Duodenal mucosa (tissue), 2 donors: Measurements from ENCODE around the gene LTBP2.

Experiments used
- H3K27ac ChIP-seq: one replicate; pipeline ENCODE4 v1.7.0; 2013; ENCODE audit warnings: low read depth, low read length
- H3K27me3 ChIP-seq, 2 donors: one replicate each; pipeline ENCODE4 v1.7.0; 2013; ENCODE audit warnings: low read length in 2 of 2, control low read depth in 1 of 2; ENCODE audit not compliant: insufficient read depth in 2 of 2, control insufficient read depth in 1 of 2
- H3K36me3 ChIP-seq, 2 donors: one replicate each; pipeline ENCODE4 v1.7.0; 2013; ENCODE audit warnings: low read length in 2 of 2, control low read depth in 1 of 2; ENCODE audit not compliant: insufficient read depth in 2 of 2, control insufficient read depth in 1 of 2
- H3K4me1 ChIP-seq, 2 donors: one replicate each; pipeline ENCODE4 v1.7.0; 2013; ENCODE audit warnings: low read length in 2 of 2, control low read depth in 1 of 2; ENCODE audit not compliant: insufficient read depth in 2 of 2, control insufficient read depth in 1 of 2
- H3K4me3 ChIP-seq, 2 donors: one replicate each; pipeline ENCODE4 v1.7.0; 2013; ENCODE audit warnings: low read length in 2 of 2, low read depth in 1 of 2
- H3K9ac ChIP-seq, 2 donors: one replicate each; pipeline ENCODE4 v1.7.0; 2013; ENCODE audit warnings: low read length in 2 of 2, low read depth in 1 of 2
- H3K9me3 ChIP-seq, 2 donors: one replicate each; pipeline ENCODE4 v1.7.0; 2013; ENCODE audit warnings: low read length in 2 of 2, control low read depth in 1 of 2; ENCODE audit not compliant: control insufficient read depth in 1 of 2

The LTBP2 gene

DNA sequence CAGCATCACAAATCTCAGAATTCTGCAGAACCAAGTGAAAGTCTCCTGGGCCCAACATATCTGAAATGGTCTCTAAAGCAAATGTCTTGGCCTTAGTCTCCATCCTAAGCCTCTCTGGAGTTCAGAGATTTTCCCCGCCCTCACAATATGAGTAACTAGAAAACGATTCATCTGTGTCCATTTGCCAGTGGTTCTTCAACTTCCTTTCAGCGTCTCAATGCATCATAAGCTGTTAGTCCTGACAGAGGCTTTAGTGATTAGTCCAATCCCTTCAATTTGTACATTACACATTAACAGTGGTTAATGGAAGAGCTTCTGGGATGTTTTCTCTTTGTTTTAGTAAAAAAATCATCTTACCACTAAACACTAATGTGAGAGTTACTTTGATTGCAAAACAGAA is 136.4 kb downstream of the LTBP2 start:
- Histone ChIP-seq H3K4me3 (no peak overlapping the region), H3K9me3 (no peaks in the 10 kb centered on the region), H3K4me1 (no peaks in the 10 kb centered on the region), H3K27ac (no peak overlapping the region), H3K36me3 (peaks cover 6 to 31% of the 10 kb centered on the region in 2 donors), H3K9ac (no peak overlapping the region), H3K27me3 (no peaks in the 10 kb centered on the region)

DNA sequence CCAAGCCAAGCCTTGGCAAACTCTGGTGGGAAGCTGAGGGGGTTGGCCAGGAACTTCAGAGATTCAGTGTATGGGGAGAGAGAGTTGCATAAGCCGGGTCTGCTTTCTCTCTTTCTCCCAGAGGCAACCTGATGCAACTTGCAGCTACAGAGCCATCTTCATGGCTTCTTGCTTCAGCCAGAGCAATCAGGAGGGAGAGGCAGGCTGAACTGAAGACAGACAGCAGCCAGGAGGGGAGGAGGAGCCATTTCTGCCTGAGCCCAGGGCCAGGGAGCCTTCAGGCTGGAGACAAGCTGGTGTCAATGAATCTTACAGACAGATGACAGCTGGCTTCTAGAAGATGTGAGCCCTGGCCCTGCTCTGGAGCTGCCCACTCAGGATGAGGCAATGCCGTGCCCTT is 137.7 kb downstream of the LTBP2 start:
- no peak overlapping the region for H3K4me3 ChIP-seq
- H3K27ac ChIP-seq: no peak overlapping the region
- no peaks in the 10 kb centered on the region for H3K4me1 ChIP-seq
- no peaks in the 10 kb centered on the region for H3K27me3 ChIP-seq
- no peak overlapping the region for H3K9ac ChIP-seq
- H3K9me3 ChIP-seq: no peaks in the 10 kb centered on the region
- peaks cover 0 to 28% of the 10 kb centered on the region in 2 donors for H3K36me3 ChIP-seq

DNA sequence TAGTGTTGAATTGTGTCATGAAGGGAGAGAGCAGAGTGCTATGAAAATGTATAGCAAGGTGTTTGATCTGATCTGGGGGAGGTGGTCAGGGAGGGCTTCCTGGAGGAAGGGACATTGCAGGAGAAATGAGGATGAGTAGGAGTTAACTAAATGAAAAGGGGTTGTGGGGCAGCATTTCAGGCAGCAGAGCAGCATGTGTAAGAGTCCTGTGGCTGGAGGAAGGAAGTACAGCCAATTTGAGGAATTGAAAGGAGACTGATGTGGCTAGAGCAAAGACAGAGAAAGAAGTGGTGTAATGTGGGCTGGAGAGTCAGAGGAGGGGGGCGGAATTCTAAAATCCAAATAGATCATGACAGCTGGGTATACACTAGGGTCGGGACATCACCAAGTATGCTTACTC is 139.4 kb downstream of the LTBP2 start:
- no peaks in the 10 kb centered on the region for H3K27me3 ChIP-seq
- H3K4me3 ChIP-seq: no peak overlapping the region
- H3K27ac ChIP-seq: no peak overlapping the region
- H3K9ac ChIP-seq: no peak overlapping the region
- peaks cover 0 to 18% of the 10 kb centered on the region in 2 donors for H3K36me3 ChIP-seq
- H3K9me3 ChIP-seq: no peaks in the 10 kb centered on the region
- no peaks in the 10 kb centered on the region for H3K4me1 ChIP-seq

DNA sequence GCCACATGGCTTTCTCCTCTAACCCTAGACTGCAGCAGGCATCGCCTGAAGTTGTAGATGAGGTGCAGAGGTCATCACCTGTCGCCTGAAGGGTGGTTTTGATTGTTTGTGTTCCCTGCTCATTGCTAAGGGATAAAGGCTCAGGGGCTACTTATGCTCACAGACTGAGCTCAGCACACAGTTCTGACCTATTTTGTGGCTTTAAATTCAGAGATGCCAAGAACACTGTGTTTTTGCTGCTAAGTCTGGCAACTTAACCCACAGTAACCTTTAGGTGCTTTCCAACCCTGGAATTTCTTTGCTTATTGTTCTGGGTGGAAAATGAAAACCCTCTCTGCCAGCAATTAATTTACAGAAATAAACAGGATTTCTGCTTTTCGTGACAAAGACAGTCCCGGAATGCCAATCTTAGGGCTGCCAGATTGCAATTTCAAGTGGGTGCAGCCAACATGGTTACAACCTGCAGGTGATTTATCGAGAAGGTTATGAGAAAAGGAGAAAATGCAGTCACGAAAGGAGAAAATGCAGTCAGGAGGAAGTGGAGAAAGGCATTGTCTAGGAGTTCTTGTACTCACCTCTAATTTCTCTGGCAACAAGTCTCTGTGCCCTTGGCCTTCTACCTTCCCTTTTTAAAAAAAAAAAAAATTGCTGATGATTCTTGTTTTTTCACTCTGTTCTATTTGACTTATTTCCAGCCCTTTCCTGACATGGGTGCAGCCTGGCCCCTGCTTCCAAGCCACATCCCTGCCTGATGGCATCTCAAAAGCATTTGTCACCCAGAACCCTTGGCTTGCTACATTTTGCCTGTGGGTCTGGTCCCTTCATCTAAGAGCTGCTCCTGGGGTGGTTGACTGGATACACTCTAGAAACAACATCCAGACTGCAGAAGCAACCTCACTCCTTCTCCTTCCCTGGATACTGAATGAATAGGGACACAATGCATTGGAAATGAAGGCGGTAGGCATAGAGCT is 142.2 kb downstream of the LTBP2 start:
- Histone ChIP-seq H3K4me1 (no peaks in the 10 kb centered on the region), H3K9me3 (no peaks in the 10 kb centered on the region), H3K36me3 (peaks cover 0 to 7% of the 10 kb centered on the region in 2 donors), H3K9ac (no peak overlapping the region), H3K27me3 (no peaks in the 10 kb centered on the region), H3K4me3 (no peak overlapping the region), H3K27ac (no peak overlapping the region)

DNA sequence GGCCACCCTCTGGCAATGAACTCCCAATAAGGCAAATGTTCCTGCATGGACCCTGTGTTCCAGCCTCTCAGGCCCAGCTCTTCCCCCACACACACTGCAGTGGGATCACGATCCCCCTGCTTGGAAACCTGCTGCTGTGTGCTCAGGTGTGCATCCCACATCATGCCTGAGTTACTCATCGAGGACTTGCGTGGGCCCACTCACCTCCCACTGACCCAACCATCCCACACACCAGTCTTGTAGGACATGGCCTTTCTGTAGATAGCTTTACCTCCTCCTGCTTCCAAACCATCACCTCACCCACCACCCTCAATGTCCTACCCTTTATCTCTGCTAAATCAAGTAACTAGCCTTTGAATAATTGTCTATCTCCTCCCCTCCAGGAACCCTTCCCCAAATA is 143.5 kb downstream of the LTBP2 start:
- no peak overlapping the region for H3K9ac ChIP-seq
- no peak overlapping the region for H3K27ac ChIP-seq
- H3K27me3 ChIP-seq: no peaks in the 10 kb centered on the region
- H3K9me3 ChIP-seq: no peaks in the 10 kb centered on the region
- no peaks in the 10 kb centered on the region for H3K4me1 ChIP-seq
- no peak overlapping the region for H3K4me3 ChIP-seq
- peaks cover 0 to 6% of the 10 kb centered on the region in 2 donors for H3K36me3 ChIP-seq

DNA sequence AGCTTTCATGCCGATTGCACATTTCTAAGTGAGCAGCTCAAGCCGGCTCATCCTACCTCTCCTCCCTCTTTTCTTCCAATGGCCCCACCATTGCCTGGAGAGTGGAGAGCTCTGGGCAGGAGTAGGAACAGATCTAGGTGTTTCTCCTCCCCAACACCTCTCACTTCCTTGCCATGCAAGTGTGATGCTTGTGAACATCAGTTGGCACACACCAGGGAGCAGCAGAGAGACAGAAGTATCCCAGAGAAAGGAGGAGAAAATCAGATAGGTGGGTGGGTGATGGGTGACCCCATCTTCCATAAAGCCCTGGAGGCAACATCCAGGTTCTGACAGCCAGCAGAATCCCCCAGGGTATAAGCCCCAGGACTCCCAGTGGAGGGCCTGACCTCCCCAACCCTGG is 146.7 kb downstream of the LTBP2 start:
- Histone ChIP-seq H3K9me3 (no peaks in the 10 kb centered on the region), H3K27ac (no peak overlapping the region), H3K36me3 (no peaks in the 10 kb centered on the region), H3K9ac (no peak overlapping the region), H3K4me1 (no peaks in the 10 kb centered on the region), H3K4me3 (no peak overlapping the region), H3K27me3 (no peaks in the 10 kb centered on the region)

DNA sequence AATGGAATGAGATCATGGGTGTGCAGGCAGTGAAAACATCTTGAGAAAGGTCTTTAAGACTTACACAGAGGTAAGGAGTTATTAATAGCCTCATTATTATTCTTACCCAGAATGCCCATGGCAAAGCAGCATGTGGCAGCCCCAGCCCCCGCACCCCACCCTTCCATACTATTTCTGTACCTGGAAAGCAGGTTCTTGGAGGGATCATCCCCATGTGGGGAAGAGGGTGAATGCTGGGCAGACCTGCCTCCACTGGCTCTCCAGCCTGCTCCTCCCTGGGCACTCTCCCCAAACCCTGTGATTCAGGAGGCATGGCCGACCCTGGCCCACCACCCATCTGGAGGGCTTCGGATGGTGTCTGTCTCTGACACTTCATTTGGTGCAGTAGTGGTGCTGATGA is 147.3 kb downstream of the LTBP2 start:
- no peak overlapping the region for H3K4me3 ChIP-seq
- H3K27me3 ChIP-seq: no peaks in the 10 kb centered on the region
- no peak overlapping the region for H3K9ac ChIP-seq
- no peak overlapping the region for H3K27ac ChIP-seq
- no peaks in the 10 kb centered on the region for H3K36me3 ChIP-seq
- no peaks in the 10 kb centered on the region for H3K9me3 ChIP-seq
- H3K4me1 ChIP-seq: no peaks in the 10 kb centered on the region

DNA sequence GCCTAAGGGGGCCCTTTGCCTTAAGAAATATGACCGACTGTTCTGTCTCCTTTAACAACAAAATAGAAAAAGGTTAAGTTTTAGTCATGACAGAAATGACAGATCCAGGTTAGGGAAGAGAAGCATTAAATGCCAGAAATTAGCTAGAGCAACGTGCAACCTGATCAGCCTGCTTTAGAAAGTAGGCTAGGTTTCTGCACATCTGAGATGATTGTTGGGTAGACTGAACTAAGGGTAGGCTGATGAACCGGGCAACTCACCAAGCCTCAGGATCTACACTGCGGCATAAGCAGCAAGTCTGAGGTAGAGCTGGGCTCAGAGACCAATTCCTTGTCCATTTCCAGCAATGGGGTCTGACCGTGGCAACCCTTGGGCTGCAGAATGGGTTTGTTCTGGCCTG is 148.3 kb downstream of the LTBP2 start:
- no peaks in the 10 kb centered on the region for H3K9me3 ChIP-seq
- no peaks in the 10 kb centered on the region for H3K4me1 ChIP-seq
- H3K9ac ChIP-seq: no peak overlapping the region
- H3K27me3 ChIP-seq: no peaks in the 10 kb centered on the region
- no peaks in the 10 kb centered on the region for H3K36me3 ChIP-seq
- no peak overlapping the region for H3K27ac ChIP-seq
- H3K4me3 ChIP-seq: no peak overlapping the region

DNA sequence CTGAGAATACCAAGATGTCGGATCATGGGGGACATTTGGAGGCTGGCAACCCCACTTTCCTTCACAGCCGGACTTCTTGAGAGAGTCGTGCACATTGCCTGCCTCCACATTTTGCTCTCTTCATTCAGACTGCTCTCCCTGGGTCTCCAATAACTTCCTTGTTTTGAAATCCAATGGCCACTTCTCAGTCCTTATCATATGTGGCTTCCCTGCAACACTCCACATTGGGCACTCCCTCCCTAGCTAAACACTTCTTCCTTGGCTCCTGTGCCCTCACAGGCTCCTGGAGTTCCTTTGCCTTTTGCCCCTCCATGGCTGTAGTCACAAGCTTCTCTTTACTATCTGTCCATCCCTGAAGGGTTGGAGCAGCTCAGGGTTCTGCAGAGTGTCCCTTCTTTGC is 149.0 kb downstream of the LTBP2 start:
- Histone ChIP-seq H3K36me3 (no peaks in the 10 kb centered on the region), H3K9me3 (no peaks in the 10 kb centered on the region), H3K27ac (no peak overlapping the region), H3K9ac (no peak overlapping the region), H3K4me1 (no peaks in the 10 kb centered on the region), H3K27me3 (no peaks in the 10 kb centered on the region), H3K4me3 (no peak overlapping the region)

DNA sequence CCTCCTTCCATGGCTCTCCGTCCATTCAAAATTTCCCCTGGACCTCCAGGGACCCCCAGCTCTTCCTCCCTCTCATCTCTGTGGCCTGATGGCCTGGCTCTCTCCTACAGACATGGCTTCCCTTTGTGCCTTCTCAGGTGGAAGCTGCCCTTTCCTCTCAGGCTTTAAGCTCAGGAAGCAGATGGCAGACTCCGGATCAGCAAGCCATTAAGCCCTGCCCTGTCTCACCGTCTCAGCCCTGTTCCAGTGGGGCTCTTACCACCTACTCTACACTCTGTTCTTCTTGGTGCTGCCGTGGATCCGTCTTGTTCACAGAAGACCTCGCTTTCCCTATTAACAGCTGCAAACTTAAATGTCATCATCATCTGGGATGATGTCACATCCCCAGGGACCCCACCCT is 152.1 kb downstream of the LTBP2 start:
- Histone ChIP-seq H3K27me3 (no peaks in the 10 kb centered on the region), H3K9ac (no peak overlapping the region), H3K4me3 (no peak overlapping the region), H3K27ac (no peak overlapping the region), H3K36me3 (no peaks in the 10 kb centered on the region), H3K9me3 (no peaks in the 10 kb centered on the region), H3K4me1 (no peaks in the 10 kb centered on the region)
